ENCODE results near the gene ADCY2. TPM values are rescaled to one million over a fixed set of nuclear protein-coding genes. Genes with fewer than 3 reads are reported as not detected.

Gene ADCY2
- total RNA-seq, 1 donor from 2014 or later = not detected

DNA sequence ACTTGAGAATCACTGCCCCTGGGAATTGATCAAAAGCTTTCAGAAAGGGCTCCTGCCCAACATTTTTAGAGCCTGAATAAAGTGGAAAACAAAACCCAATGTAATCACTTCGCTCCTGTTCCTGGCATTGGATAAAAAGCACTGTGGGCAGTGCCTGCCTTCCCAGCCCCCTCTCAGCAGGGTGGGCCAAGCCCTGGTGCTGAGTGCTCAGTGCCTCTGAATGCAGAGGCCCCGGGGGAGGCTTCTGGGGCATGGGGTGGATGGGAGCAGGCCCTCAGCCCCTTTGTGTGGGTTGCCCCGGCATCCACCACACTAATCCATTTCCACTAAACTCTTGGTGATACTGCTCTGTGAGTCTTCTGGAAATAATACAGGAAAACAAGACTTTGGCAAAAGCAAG, 399.4 kb downstream of the ADCY2 start:
- DNase-seq = no peak

DNA sequence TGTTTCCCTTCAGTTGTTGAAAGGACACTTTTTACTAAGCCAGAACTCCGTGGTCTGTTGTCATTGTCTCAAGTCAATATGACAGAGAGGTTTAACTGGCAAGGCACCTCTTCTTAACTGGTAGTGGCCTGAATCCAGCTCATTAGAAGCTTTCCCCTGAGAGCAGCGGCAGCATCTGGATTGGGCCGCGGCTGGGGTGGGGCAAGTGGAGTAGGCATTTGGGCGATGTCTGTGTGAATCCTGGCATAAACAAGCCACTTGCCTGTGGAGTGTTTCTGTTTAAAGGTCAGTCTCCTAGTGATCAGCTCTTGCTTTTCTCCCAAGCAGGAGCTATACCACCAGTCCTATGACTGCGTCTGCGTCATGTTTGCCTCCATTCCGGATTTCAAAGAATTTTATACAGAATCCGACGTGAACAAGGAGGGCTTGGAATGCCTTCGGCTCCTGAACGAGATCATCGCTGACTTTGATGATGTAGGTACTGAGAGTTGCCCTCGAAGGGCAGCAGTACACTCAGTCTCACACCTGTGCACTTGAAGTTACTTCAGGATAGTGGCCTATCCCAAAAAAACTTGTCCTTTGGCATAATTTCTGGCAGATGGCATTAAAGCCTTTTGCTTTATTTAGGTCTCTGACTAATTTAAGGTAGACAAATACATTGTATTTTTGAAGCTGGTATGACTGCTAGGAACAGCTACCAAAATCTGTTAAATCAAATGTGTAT, 406.1 kb downstream of the ADCY2 start:
- no peak for DNase-seq

DNA sequence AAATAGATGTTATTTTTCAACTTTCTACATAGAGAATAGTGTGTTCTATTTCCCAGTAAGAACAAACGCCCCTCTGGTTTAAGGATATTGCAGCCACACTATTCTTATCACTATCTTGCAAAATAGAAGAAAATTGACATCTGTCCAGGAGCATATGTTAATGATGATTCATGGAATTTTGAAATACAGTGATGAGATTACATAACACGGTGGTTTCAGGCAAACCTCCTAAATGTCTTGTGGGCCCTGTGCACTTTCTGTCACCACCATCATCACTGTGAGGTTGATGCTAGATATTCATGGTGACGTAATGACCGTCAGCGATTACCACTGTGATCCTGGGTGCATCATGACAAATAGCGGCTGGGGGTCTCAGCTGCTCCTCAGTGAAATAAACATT, 406.9 kb downstream of the ADCY2 start:
- no peak for DNase-seq

DNA sequence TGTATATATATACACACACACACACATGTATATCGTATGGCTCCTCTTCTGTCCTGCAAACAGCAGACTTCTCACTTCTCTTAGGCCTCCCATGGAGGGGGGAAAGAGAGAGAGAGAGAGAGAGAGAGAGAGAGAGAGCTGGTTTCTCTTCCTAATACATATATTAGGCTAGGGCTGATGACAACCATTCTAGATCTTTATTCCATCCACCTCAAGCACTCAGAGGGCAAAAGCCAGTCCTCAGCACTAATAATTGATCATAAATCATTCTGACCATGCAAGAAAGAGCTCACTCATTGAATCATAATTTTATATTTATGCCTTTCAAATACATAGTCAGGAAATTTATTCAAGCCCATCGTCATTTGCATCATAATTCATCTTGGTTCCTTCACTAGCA, 408.0 kb downstream of the ADCY2 start:
- DNase-seq = no peak

DNA sequence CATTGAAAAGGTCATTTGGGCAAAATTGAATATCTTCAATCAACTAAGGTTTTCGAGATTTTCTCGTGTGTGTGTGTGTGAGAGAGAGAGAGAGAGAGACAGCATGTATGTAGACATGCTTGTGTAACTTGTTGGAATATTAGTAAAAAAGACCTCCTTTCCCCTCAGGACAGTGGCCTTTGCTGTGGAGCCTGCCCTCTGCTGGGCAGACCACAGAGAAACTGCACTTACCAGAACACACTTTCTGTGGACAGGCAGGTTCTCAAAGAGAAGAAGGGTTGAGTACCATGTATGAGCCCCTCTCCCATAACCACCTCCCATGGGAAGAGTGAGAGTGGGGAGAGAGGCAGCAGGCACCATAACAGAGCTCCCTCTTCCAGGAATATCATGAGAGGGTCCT, 409.4 kb downstream of the ADCY2 start:
- peak; percentile 12 for DNase-seq

DNA sequence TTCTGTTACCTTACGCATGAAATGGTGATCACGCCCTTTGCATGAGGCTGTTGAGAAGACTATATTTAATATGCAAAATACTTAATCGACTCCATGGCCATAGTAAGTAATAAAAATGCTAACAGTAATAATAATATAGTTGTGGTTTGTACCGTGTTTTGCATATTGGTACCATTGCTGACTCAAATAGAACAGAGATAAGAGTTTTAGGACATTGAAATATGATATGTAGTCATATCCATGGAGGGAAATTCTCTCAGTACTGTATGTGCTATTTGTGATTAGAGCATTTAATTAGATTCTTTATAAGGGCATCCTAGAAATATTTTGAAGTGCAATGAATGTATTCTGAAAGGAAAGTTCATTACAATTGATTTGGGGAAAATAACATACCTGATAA, 413.1 kb downstream of the ADCY2 start:
- DNase-seq = no peak

DNA sequence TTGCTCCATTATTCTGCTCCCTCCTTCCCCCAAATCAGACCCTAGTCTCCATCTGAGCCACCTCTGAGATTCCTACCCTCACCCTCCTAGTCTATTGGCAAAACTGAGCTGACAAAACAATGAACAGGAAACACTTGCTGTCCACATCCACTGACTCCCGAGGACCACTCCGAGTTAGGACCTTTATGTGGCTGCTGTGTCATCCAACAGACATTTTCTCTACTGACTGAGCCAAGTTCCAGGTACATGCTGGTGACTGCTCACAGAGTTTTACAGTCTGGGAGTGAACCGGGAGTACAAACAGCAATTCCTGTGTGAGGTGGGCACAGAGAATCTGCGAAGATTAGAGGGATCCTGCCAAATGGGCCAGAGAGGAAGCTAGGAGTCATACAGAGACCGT, 415.8 kb downstream of the ADCY2 start:
- no peak for DNase-seq

DNA sequence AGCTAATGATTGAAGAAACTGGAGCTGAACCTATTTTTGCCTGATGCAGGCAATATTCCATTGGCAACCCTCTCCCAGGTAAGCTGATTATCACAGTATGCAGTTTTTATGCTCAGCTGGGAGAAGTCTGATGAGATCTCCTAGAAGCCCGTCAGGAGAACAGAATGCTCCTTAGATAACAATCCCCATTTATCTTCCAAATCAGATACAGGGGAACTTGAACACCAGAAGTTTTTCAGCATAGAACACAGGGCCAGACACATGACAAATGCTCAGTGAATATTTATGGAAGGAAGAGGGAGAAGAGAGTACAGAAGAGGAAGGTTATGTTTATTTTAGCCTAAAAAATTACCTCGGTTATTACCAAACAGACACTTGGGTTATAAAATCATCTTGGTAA, 417.1 kb downstream of the ADCY2 start:
- no peak for DNase-seq

DNA sequence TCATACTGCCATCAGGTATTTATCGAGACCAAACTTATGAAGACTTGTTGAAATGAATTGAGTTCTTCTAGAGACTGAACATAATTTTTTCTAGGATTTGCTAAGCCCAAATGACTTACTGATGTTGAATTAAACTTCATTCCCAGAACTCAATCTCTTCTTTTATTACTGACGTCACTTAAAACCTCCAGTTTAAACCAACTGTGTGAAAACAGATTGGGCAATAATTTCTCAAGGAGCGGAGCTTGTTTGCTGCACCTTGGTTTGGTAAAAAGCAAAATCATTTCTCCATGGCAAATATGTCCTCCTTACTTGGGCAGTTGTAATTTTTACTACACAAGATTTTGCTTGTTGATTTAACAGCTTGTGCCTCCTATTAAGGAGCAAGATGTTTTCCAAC, 417.6 kb downstream of the ADCY2 start:
- no peak for DNase-seq

DNA sequence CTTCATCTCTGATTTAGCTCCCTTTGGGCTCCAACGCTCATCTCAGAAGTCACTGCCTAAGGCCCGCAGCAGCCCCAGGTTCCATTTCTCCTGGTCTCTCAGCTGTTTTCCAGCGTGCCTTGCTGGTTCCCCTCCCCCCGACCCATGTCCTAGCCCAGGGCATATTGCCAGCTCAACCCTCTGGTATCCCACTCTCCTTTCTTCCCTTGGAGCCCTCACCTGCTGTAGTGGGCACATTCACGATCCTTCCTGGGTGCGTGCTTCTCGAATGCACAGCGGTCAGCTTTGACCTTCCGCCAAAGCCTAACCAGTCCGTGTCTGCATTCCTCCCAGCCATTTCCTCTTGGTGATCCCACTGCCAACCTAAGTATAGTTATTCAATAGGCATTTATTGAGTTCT, 418.9 kb downstream of the ADCY2 start:
- DNase-seq = no peak

DNA sequence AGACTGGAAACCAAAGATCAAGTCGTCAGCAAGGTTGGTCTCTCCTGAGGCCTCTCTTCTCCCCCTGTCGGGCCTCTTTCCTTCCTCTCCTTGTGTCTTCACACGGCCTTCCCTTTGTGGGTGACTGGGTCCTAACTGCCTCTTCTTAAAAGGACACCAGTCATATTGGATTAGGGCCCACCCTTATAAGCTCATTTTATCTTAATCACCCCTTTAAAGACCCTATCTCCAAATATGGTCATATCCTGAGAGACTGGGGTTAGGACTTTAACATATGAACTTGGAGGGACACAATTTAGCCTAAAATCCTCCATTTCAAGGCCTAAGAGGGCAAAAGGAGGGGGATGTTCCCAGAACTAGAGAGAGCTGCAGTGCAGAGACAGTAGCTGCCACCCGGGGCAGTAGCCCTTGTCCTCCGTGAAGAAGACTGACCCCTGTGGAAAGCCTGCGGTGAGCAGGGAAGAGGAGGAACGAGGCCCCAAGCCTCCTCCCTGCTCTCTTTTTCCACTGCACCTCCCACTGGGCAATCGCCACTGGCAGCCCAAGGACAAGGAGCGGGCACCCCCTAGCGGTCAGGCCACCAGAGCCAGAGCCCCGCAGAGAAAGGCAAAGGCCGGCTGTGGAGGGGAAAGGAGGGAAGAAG, 420.1 kb downstream of the ADCY2 start:
- peak; percentile 67 for DNase-seq

DNA sequence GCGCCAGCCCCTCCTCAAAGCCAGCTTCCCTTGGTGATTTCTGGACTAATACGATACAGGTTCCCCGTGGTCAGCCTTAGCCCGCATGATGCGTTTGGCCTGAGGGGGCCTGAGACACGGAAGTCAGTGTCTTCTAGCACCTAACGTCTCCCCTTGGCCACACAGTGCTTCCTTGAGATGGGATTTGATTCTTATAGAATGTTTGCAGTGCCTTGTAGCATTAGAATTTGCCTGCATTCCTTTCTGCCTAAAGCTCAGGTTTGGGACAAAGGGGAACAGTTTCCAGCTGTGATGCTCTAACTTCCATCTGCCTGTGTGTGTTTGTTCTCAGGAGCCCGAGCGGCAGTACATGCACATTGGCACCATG, 420.6 kb downstream of the ADCY2 start:
- no peak for DNase-seq

DNA sequence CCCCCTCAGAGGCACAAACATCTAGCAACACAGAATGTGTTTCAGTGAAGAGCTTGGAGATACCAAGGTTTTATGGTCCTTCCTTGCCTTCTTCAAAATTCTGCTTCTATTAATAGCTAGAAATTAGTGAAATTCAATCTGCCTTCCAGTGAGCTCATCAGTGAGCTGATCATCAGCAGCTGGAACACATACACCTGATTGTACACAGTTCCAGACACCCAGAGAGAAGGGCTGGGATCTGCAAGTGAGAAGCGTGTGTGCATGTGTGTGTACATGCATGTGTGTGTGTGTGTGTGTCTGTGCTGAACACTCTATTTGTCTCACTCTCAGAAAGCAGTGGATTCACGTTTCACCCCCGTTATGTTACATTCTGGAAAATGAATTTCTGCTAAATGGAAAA, 426.5 kb downstream of the ADCY2 start:
- no peak for DNase-seq

DNA sequence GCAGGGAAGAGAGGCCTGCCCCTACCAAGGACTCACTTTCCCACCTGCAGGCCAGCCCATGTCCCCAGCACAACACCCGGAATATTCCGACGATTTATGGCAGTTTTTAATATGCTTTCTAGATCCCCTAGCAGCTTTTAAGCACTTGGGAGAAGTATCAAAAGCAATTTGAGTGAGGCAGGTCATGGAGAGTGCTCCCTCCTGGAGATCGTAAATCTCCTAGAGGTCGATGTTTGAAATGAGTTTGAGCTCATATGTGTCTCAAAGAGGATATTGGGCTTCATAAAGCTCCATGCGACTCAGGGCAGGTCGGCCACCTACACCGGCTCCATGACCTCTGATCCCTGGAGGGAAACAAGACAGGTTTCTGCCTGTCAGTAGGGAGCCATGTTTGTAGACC, 427.7 kb downstream of the ADCY2 start:
- no peak for DNase-seq

DNA sequence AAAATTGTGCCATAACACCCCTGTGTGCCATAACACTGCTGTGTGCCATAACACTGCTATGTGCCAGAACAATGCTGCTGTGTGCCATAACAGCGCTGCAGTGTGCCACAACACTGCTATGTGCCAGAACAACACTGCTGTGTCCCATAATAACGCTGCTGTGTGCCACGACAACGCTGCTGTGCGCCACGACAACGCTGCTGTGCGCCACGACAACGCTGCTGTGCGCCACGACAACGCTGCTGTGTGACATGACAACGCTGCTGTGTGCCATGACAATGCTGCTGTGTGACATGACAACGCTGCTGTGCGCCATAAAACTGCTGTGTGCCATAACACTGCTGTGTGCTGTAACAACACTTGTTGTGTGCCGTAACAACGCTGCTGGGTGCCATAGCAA, 429.1 kb downstream of the ADCY2 start:
- no peak for DNase-seq

DNA sequence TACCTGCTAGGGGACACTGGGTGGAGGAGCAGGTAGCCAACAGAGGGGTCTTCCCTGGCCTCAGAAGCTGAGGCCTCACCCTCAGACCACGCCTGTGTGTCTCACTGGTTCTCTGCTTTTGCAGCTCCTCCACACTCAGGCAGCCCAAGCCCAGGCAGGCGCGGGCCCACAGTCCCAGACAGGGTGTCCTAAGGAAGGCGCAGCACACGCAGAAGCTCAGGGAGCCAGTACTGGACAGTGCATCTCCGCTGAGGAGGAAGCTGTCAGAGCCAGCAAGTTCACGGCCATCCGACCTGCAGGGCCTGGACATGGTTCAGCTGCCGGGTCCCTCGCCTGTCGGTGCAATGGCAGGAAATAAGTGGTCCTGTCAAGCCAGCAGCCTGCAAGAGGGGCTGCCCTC, 429.7 kb downstream of the ADCY2 start:
- DNase-seq = no peak

DNA sequence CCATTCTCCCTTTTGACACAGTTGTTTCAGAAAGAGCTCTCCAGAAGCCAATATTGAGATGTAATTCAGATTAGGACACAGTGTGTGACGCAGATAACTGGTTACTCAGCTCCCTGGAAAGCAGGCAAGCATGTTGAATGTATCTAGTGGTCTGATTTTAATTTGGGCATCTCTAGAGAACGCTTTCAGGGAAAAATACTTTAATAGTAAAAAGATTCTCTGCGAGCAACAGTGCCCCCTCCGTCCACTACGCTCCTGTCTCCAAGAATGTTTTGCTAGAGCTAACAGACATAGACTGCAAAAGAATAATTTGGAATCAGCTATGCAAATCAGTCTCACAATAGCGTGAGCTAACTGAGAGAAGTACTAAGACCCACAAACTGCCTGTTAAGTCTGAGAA, 431.7 kb downstream of the ADCY2 start:
- DNase-seq = no peak

DNA sequence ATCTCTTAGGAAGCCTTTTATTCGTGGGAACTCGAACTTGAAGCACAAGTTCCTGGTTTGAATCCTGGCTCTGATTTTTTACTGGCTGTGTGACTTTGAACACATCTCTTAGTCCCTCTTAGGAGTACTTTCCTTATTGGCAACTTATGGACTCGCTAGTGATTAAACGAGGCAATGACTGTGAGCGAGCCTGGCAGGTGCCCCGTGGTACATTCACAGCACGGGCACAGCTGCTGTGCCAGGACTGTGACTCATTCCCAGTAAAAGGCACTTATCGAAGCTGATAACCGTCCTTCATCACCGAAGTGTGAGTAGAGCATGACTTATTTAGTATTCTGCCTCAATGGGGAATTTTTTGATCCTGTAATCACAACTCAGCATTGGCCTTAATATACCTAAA, 432.3 kb downstream of the ADCY2 start:
- no peak for DNase-seq

DNA sequence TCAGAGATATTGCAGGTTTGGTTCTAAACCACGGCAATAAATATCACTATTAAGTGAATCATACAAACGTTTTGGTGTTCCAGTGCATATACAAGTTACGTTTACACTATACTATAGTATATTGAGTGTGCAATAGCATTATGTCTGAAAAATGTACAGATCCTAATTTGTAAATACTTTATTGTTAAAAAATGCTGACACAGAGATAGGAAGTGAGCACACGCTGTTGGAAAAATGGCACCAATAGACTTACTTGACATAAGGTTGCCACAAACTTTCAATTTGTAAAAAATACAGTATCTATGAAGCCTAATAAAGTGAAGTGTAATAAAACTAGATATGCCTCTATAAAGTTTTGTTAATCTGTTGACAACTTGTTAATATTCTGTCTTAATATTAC, 439.0 kb downstream of the ADCY2 start:
- no peak for DNase-seq

DNA sequence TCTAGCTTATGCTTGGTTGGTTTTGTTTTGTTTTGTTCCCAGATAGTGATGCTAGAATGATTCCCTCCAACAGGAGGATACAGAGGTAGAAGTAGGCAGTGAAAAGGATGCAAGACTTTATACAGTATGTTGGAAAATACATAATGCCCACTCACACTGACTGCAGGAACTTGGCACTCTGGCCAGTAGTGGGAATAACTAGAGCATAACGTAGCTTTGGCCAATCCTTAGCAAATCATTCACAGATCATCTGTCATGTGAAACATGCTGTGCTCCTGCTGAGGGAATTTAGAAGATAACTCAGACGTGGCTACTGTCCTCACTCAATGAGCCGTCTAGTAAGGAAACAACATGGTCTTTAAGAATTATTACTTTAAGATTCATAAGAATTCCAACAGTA, 441.5 kb downstream of the ADCY2 start:
- DNase-seq = no peak

DNA sequence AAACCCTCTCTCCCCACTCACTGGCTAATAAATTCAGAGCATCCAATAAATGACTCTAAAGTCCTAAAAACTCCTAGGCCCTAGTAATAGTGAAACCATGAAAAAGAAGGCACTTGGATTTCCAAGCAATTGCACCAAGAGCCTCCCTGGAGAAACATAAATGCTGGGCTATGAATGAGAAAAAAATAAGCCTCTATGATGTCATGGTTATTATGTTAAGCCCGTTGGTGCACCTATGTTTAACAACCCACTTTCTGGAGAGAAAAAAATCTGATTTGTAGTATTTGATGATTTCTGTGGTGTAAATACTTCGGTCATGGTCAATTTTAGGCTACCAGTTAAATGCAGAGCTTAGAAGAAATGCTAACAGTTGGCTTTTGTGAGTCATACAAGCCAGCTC, 446.6 kb downstream of the ADCY2 start:
- no peak for DNase-seq

DNA sequence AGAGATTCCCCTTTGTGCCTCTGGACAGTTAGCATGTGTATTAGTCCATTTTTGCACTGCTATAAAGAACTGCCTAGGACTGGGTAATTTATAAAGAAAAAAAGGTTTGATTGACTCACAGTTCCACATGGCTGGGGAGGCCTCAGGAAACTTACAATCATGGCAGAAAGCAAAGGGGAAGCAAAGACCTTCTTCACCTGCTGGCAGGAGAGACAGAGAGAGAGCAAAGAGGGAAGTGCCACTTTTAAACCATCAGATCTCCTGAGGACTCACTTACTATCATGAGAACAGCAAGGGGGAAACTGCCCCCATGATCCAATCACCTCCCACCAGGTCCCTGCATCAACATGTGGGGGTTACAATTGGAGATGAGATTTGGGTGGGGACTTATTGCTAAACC, 449.0 kb downstream of the ADCY2 start:
- DNase-seq = no peak

DNA sequence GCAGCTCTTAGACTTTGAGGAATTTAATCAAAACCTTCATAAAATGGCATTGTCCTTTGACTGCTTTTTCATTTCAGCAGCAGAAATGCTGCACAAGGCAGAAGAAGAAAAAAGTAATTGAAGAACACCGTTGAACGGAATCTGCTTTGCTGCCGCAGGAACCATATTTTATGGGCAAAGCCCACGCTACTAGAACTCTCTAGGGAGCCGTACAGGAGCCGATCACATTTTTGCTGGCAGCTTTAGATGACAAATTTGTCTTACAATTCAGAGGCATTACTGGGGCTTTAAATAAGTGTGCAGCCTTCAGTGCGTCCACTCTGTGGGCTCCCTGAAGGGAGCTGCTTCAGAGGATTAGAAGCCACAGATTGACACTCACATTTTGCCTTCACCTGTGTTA, 449.6 kb downstream of the ADCY2 start:
- no peak for DNase-seq

DNA sequence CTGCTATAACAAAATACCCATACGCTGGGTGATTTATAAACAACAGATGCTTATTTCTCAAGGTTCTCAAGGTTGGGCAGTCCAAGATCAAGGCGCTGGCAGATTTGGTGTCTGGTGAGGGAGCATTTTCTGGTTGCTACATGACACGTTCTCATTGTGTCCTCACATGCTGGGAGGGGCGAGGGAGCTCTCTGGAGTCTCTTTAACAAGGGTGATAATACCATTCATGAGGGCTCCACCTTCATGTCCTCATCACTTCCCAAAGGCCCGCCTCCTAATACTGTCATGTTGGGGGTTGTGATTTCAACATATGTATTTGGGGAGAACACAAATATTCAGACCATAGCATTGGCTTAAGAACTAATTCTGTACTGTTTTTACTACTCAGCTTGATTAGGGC, 450.4 kb downstream of the ADCY2 start:
- DNase-seq = no peak

DNA sequence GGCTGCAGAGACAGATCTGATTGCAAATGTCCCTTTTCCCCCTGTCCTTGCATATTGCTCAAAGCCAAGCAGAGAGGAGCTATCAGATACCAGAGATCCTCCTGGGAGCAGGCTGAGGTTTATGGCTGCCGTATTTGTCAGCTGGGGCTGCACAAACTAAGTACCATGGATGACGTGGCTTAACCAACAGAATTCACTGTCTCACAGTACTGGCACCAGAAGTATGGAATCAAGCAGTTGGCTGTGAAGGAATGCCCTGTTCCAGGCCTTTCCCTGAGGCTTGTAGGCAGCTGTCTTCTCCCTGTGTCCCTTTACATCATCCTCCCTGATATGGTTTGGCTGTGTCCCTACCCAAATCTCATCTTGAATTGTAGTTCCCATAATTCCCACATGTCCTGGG, 452.4 kb downstream of the ADCY2 start:
- no peak for DNase-seq
